22Rv1 (cell line): ENCODE measurements around the gene WDFY1.

Experiments
- H3K27ac ChIP-seq: fragments of 450-650 bp; 2 replicates; pipeline ENCODE4 v1.5.1; 2017
- ZFX ChIP-seq: fragments of 450-650 bp; IDR thresholded peaks from 2 replicates; pipeline ENCODE4 v1.6.1; 2017; ENCODE audit warnings: antibody characterized with exemption, borderline replicate concordance
- TF ChIP-seq, protein P1 (sequence below): fragments of 450-650 bp; IDR thresholded peaks from 2 replicates; pipeline ENCODE4 v1.5.1; 2017; ENCODE audit warnings: mild to moderate bottlenecking

WDFY1 gene

DNA sequence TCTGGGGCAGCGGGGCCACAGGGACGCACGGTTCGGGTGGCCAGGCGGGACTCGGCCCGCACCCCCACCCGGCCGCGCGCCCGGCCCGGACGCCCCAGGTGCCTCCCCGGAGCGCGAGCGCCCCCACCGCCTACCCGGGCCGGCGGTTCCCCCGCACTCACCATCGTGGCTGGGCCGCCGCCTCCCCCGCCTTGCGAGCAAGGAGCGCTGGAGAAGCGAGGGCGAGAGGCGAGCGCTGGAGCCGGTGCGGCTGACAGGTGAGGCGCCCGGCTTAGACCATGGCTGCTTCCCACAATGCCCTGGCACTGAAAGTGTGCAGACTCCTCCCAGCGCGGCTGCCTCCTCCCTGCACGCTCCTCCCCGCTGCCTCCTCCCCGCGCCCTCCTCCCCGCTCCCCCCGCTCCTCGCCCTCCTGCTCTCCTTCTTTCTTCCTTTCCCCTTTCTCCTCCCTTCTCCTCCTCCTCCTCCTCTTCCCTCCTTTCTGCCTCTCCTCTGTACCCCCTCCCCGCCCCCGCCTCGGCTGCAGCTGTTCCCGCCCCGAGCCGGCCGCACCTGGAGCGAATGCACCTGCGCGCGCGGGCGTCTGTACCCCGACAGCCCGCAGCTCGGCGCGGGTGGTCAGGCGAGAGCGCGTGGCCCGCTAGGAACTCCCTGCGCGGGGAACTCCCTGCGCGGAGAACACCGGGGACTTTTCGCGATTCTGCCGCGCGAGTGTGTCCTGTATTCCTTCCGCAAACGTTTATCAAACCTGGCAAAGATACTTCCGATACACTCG, 107.7 kb downstream of the WDFY1 start, which contains the start of gene AP1S3:
Gene AP1S3 (minus strand): TSS at position 296 of the 775 bp plus-strand sequence. CDS start 132 bp downstream, at position 164.
- TF ChIP-seq, protein P1, sequence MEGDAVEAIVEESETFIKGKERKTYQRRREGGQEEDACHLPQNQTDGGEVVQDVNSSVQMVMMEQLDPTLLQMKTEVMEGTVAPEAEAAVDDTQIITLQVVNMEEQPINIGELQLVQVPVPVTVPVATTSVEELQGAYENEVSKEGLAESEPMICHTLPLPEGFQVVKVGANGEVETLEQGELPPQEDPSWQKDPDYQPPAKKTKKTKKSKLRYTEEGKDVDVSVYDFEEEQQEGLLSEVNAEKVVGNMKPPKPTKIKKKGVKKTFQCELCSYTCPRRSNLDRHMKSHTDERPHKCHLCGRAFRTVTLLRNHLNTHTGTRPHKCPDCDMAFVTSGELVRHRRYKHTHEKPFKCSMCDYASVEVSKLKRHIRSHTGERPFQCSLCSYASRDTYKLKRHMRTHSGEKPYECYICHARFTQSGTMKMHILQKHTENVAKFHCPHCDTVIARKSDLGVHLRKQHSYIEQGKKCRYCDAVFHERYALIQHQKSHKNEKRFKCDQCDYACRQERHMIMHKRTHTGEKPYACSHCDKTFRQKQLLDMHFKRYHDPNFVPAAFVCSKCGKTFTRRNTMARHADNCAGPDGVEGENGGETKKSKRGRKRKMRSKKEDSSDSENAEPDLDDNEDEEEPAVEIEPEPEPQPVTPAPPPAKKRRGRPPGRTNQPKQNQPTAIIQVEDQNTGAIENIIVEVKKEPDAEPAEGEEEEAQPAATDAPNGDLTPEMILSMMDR: no peak
- TF ChIP-seq ZFX: no peak
- peak within 1 kb of the TSS; percentile 78 for H3K27ac ChIP-seq

DNA sequence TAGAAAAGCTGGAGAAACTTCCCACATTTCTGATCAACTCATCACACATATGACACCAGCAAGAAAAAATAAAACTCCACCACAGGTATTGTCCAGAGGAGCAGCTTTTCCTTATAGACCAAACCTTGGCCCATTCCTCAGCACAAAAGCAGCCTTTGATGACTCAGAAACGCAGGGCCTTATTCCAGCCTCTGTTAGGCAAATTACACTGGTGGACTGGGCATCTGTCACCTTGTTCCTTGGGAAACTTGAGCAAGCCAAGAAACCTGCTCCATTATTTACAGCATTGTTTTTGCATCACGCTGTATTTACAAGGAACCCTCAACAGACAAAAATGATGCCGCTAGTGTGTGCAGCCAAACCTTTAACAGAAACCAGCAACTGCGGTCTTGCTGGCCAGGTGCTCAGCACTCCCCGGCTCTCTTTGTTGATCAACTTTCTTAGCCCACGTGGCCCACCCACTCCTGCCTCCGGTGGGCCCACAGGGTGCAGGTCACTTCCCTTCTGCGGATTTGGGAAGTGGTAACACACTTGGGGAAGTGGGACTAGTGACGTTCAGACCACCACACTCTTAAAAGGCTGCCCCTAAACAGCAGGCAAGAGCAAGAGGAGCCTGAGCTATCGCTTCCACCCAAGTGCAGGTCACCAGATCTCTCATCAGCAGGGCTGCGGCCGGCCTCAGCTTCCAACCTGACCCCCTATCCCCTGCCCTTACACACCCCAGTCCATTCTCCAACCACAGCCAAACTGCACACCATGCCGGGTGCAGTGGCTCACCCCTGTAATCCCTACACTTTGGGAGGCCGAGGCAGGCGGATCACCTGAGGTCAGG, 109.2 kb downstream of the WDFY1 start:
- TF ChIP-seq ZFX: no peak
- TF ChIP-seq, protein P1: no peak
- H3K27ac ChIP-seq: no peak overlapping the region

DNA sequence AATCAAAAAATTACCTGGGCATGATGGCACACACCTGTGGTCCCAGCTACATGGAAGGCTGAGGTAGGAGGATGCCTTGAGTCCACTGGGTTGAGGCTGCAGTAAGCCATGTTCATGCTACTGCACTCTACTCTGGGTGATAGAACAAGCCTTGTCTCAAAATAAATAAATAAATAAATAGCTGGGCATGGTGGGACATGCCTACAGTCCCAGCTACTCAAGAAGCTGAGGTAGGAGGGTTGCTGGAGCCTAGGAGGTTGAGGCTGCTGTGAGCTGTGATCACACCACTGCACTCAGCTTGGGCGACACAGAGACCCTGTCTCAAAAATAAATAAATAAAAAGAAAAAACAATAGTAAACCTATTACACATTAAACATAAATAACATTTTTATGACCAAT, 110.7 kb downstream of the WDFY1 start:
- no peak for TF ChIP-seq ZFX
- TF ChIP-seq, protein P1: no peak
- H3K27ac ChIP-seq: no peak overlapping the region

- TF ChIP-seq ZFX: no peak
- TF ChIP-seq, protein P1: no peak
These were observed 112.8 kb downstream of the WDFY1 start for GRCh38 chr2:223832241-223832903.

GRCh38 chr2:223829128-223829527, 116.0 kb downstream of the WDFY1 start:
- no peak overlapping the region for H3K27ac ChIP-seq
- no peak for TF ChIP-seq ZFX
- TF ChIP-seq, protein P1: no peak

More at GRCh38 chr2:223832241-223832903, 112.8 kb downstream of the WDFY1 start:
- H3K27ac ChIP-seq: no peak overlapping the region

GRCh38 chr2:223828314-223828713, 116.8 kb downstream of the WDFY1 start:
- no peak overlapping the region for H3K27ac ChIP-seq
- TF ChIP-seq, protein P1: no peak
- TF ChIP-seq ZFX: no peak
